ENCODE data around the gene CACNA1B. TPM values are rescaled to one million over a fixed set of nuclear protein-coding genes. Genes with fewer than 3 reads are reported as not detected.

The CACNA1B gene
- total and polyA plus RNA-seq, 2 donors (not counting 1 experiment from before 2014, with no cell fraction given) = 0.01 to 0.17 TPM

DNA sequence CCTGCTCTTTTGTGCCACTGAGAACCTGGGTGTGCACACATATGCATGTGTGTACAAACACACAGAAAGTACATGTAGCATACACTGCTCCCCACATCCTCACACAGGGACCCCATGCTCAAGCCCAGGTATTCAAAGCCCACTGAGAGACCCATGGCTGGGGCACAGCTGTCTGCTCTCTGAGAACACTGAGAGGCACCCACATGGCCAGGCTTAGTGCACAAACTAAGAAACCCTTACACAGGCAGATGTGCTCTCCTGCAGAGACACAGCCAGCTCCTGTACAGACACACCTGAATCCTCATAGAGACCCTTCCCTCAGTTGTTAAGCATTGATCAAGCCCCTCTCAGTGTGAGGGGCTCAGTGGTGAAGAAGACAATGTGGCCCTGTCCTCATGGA lies 92.5 kb downstream of the CACNA1B start:
- no peaks in the 10 kb centered on the region for H3K9me3 ChIP-seq (ENCODE audit: control insufficient read depth, insufficient read depth, low read depth, low read length)

DNA sequence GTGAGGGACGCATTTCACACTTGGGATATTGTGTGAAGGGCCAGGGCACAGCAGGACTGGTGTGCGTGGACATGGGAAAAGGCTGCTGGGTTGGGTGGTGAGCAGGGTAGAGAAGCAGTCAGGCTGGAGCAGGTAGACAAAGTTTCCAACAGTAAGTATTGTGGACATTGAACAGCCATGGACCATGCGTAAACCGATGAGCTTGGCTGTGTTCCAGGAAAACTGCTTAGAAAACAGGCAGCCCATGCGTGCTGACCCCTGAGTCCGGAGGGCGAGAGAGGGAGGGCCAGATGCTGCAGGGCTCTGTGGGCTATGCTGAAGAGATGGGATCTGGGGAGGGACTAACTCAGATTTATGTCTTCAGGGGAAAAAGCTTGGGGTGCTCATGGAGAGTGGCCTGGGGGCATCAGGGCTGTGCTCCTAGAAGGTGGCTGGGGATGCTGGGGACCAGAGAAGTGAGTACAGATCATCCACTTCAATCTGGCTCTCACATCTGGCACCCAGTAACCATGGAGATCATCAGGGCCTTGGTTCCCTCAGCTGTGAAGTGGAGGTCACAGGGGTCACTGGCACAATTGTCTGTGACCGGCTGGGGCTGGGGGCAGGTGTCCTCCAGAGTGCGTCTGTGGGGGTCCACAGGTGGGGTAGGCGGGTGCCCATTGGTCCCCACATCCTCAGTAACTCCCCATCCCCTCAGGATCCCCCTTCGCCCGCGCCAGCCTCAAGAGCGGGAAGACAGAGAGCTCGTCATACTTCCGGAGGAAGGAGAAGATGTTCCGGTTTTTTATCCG lies 93.3 kb downstream of the CACNA1B start:
- Histone ChIP-seq H3K4me2 (ENCODE audit: extremely low read depth, insufficient read depth, low read length) (no peak overlapping the region), H2AFZ (ENCODE audit: low read length) (no peak overlapping the region), H4K20me1 (ENCODE audit: control insufficient read depth, extremely low read depth, insufficient read depth, low read length) (no peaks in the 10 kb centered on the region), H3K79me2 (ENCODE audit: control insufficient read depth, insufficient read depth, low read length) (no peaks in the 10 kb centered on the region), H3K9me3 (ENCODE audit: control insufficient read depth, insufficient read depth, low read depth, low read length) (no peaks in the 10 kb centered on the region), H3K4me3 (replicated peaks in 1 of 4; ENCODE audit: control extremely low read depth in 1 of 4, insufficient read depth in 1 of 4, low read depth in 3 of 4, low read length in 4 of 4) (no peak overlapping the region), H3K9ac (ENCODE audit: insufficient read depth, low read length) (no peak overlapping the region), H3K36me3 (ENCODE audit: control insufficient read depth, insufficient read depth, low read length) (no peaks in the 10 kb centered on the region), H3K27ac (ENCODE audit: insufficient read depth, low read length) (no peak overlapping the region), H3K27me3 (ENCODE audit: control insufficient read depth, insufficient read depth, low read length) (no peaks in the 10 kb centered on the region), H3K4me1 (ENCODE audit: control insufficient read depth, extremely low read depth, insufficient read depth, low read length) (no peaks in the 10 kb centered on the region)
- no peak for DNase-seq (ENCODE audit: low read depth in 2 of 2)
- no peak for TF ChIP-seq EZH2 (IDR thresholded peaks at IDR 0.05; ENCODE audit: low read length, missing control alignments)
- TF ChIP-seq, protein P1, sequence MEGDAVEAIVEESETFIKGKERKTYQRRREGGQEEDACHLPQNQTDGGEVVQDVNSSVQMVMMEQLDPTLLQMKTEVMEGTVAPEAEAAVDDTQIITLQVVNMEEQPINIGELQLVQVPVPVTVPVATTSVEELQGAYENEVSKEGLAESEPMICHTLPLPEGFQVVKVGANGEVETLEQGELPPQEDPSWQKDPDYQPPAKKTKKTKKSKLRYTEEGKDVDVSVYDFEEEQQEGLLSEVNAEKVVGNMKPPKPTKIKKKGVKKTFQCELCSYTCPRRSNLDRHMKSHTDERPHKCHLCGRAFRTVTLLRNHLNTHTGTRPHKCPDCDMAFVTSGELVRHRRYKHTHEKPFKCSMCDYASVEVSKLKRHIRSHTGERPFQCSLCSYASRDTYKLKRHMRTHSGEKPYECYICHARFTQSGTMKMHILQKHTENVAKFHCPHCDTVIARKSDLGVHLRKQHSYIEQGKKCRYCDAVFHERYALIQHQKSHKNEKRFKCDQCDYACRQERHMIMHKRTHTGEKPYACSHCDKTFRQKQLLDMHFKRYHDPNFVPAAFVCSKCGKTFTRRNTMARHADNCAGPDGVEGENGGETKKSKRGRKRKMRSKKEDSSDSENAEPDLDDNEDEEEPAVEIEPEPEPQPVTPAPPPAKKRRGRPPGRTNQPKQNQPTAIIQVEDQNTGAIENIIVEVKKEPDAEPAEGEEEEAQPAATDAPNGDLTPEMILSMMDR (conservative IDR thresholded peaks at IDR 0.05 in 1 of 2, IDR thresholded peaks at IDR 0.05 in 1 of 2; ENCODE audit: low read depth in 1 of 2, low read length in 2 of 2) = no peak

More for the DNA sequence above, 92.5 kb downstream of the CACNA1B start:
- no peak overlapping the region for H3K4me3 ChIP-seq (replicated peaks in 1 of 4; ENCODE audit: control extremely low read depth in 1 of 4, insufficient read depth in 1 of 4, low read depth in 3 of 4, low read length in 4 of 4)
- H3K27me3 ChIP-seq (ENCODE audit: control insufficient read depth, insufficient read depth, low read length) = no peaks in the 10 kb centered on the region
- no peak overlapping the region for H3K4me2 ChIP-seq (ENCODE audit: extremely low read depth, insufficient read depth, low read length)
- DNase-seq (ENCODE audit: low read depth in 2 of 2) = no peak
- no peak overlapping the region for H3K27ac ChIP-seq (ENCODE audit: insufficient read depth, low read length)
- no peak overlapping the region for H2AFZ ChIP-seq (ENCODE audit: low read length)
- TF ChIP-seq, protein P1 (conservative IDR thresholded peaks at IDR 0.05 in 1 of 2, IDR thresholded peaks at IDR 0.05 in 1 of 2; ENCODE audit: low read depth in 1 of 2, low read length in 2 of 2) = no peak
- no peak for TF ChIP-seq EZH2 (IDR thresholded peaks at IDR 0.05; ENCODE audit: low read length, missing control alignments)
- no peaks in the 10 kb centered on the region for H4K20me1 ChIP-seq (ENCODE audit: control insufficient read depth, extremely low read depth, insufficient read depth, low read length)
- H3K79me2 ChIP-seq (ENCODE audit: control insufficient read depth, insufficient read depth, low read length) = no peaks in the 10 kb centered on the region
- no peaks in the 10 kb centered on the region for H3K4me1 ChIP-seq (ENCODE audit: control insufficient read depth, extremely low read depth, insufficient read depth, low read length)
- no peaks in the 10 kb centered on the region for H3K36me3 ChIP-seq (ENCODE audit: control insufficient read depth, insufficient read depth, low read length)
- no peak overlapping the region for H3K9ac ChIP-seq (ENCODE audit: insufficient read depth, low read length)

DNA sequence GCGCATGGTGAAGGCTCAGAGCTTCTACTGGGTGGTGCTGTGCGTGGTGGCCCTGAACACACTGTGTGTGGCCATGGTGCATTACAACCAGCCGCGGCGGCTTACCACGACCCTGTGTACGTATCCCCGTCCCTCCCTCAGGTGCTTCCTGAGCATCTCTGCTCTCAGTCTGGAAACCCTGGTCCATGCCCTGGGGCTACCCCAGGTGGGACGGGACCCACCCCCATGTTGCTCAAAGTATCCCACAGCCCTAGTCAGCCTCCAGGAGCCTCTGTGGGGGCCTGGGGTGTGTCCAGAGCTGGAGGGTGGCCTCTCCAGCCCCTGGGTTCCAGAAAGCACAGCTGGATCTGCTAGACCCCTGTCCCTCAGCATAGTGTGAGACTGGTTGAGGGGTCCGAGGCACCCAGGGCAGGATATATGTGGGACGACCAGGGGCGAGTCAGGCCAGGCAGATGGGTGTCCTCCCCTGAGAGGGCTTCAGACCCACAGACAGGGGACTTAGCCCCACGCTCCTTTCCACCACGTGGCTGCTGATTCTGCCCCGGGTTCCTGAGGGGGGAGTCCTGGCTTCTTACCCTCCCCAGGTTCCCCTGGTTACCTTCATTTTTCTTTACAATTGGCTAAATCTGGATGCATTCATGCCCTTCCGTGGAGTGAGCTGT lies 94.0 kb downstream of the CACNA1B start:
- no peak for DNase-seq (ENCODE audit: low read depth in 2 of 2)
- Histone ChIP-seq H3K79me2 (ENCODE audit: control insufficient read depth, insufficient read depth, low read length) (no peaks in the 10 kb centered on the region), H3K9me3 (ENCODE audit: control insufficient read depth, insufficient read depth, low read depth, low read length) (no peaks in the 10 kb centered on the region)

More for the DNA sequence above, 94.0 kb downstream of the CACNA1B start:
- no peaks in the 10 kb centered on the region for H3K27me3 ChIP-seq (ENCODE audit: control insufficient read depth, insufficient read depth, low read length)
- H3K4me2 ChIP-seq (ENCODE audit: extremely low read depth, insufficient read depth, low read length) = no peak overlapping the region
- H3K4me3 ChIP-seq (replicated peaks in 1 of 4; ENCODE audit: control extremely low read depth in 1 of 4, insufficient read depth in 1 of 4, low read depth in 3 of 4, low read length in 4 of 4) = no peak overlapping the region
- H3K27ac ChIP-seq (ENCODE audit: insufficient read depth, low read length) = no peak overlapping the region
- H3K4me1 ChIP-seq (ENCODE audit: control insufficient read depth, extremely low read depth, insufficient read depth, low read length) = no peaks in the 10 kb centered on the region
- TF ChIP-seq EZH2 (IDR thresholded peaks at IDR 0.05; ENCODE audit: low read length, missing control alignments) = no peak
- TF ChIP-seq, protein P1 (conservative IDR thresholded peaks at IDR 0.05 in 1 of 2, IDR thresholded peaks at IDR 0.05 in 1 of 2; ENCODE audit: low read depth in 1 of 2, low read length in 2 of 2) = no peak
- H3K9ac ChIP-seq (ENCODE audit: insufficient read depth, low read length) = no peak overlapping the region
- H2AFZ ChIP-seq (ENCODE audit: low read length) = no peak overlapping the region
- H4K20me1 ChIP-seq (ENCODE audit: control insufficient read depth, extremely low read depth, insufficient read depth, low read length) = no peaks in the 10 kb centered on the region
- no peaks in the 10 kb centered on the region for H3K36me3 ChIP-seq (ENCODE audit: control insufficient read depth, insufficient read depth, low read length)

Data from fibroblast of lung (primary cell).